HUES6 (cell line): ENCODE data around the gene AKR7A2.

Source experiments
- H3K27ac ChIP-seq: 2 replicates; pipeline ENCODE4 v1.7.0; 2013; ENCODE audit warnings: low read depth, mild to moderate bottlenecking, low read length, inconsistent platforms
- H3K27me3 ChIP-seq: 2 replicates; pipeline ENCODE4 v1.6.1; 2013; ENCODE audit warnings: low read length; ENCODE audit not compliant: control insufficient read depth, insufficient read depth
- H3K36me3 ChIP-seq: 2 replicates; pipeline ENCODE4 v1.6.1; 2013; ENCODE audit warnings: low read length; ENCODE audit not compliant: control insufficient read depth, insufficient read depth
- H3K4me1 ChIP-seq: 2 replicates; pipeline ENCODE4 v1.6.1; 2013; ENCODE audit warnings: low read length; ENCODE audit not compliant: control insufficient read depth, insufficient read depth
- H3K4me3 ChIP-seq: 2 replicates; pipeline ENCODE4 v1.5.1; 2013; ENCODE audit warnings: low read depth, low read length
- H3K9ac ChIP-seq: one replicate; pipeline ENCODE4 v1.6.1; 2013; ENCODE audit warnings: mild to moderate bottlenecking, low read length
- H3K9me3 ChIP-seq: 2 replicates; pipeline ENCODE4 v1.6.1; 2013; ENCODE audit warnings: low read depth, low read length; ENCODE audit not compliant: control insufficient read depth, insufficient read depth

AKR7A2 gene

DNA sequence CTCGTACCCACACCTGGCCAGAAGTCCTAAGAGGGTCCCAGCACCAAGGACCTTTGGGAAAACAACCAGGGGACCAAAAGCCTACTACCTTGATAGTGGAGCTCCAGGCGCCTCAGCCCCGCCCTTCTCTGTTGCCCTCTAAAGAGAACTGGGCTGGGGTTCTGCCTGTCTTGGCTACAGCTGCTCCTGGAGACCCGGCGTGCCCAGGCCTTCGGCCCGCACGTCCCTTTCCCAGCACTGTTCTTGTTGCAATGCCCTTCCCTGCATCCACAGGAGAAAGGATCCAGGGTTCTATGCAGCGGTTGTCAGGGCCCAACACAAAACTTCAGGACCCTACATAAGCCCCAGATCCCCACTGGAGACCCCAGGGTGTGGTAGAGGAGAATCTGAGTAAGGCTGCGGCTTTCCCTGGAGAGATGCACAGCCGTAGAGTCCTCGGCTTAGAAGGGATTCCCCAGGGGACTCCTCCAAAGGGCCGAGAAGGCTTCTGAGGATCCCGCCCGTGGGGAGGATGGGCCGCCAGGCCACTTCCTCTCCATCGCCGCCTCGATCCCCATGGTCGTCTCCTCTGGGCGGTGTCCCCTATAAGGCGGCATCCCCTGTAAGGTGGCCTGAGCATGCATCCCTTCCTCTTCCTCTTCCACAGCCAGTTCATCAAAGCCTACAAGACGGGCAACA lies 12.2 kb upstream of the AKR7A2 start:
- Histone ChIP-seq H3K27me3 (no peaks in the 10 kb centered on the region), H3K4me1 (no peaks in the 10 kb centered on the region), H3K36me3 (peaks cover 67% of the 10 kb centered on the region)

DNA sequence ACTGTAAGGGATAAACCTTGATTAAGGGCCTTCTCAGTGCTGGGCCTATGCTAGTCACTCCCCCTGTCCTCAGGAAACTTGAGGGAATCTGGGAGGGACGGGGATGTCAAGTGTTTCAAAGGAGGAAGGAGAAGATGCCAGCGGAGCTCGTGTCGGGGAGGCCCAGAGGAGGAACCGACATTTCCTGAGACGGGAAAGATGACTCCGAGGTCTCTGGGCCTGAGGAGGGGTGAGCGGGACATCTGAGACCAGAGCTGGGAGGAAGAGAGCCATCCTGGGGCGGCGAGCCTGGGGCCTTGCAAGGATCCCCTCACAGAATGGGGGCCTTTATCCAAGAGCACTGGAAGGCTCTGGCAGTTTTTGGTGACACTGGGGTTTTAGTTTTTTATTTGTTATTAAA lies 10.5 kb upstream of the AKR7A2 start:
- H3K4me3 ChIP-seq, result no peak overlapping the region
- no peaks in the 10 kb centered on the region for H3K27me3 ChIP-seq
- no peak overlapping the region for H3K9ac ChIP-seq
- H3K36me3 ChIP-seq, result peaks cover 65% of the 10 kb centered on the region
- no peaks in the 10 kb centered on the region for H3K9me3 ChIP-seq
- H3K27ac ChIP-seq, result no peak overlapping the region
- H3K4me1 ChIP-seq, result no peaks in the 10 kb centered on the region

More for the DNA sequence above, 12.2 kb upstream of the AKR7A2 start:
- no peak overlapping the region for H3K9ac ChIP-seq
- no peak overlapping the region for H3K4me3 ChIP-seq
- H3K27ac ChIP-seq, result no peak overlapping the region
- H3K9me3 ChIP-seq, result no peaks in the 10 kb centered on the region

DNA sequence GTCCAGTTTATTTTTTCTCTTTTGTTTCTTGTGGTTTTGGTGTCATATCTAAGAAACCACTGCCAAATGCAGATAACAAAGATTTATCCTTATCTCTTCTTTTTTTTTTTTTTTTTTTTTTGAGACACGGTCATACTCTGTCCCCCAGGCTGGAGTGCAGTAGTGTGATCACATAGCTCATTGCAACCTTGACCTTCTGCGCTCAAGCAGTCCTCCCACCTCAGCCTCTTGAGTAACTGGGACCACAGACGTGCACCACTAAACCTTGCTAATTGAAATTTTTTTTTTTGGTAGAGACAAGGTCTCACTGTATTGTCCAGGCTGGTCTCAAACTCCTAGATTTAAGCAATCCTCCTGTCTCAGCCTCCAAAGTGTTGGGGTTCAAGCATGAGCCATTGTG lies 9.1 kb upstream of the AKR7A2 start:
- H3K27me3 ChIP-seq, result no peaks in the 10 kb centered on the region
- peaks cover 52% of the 10 kb centered on the region for H3K36me3 ChIP-seq
- H3K4me3 ChIP-seq, result no peak overlapping the region

DNA sequence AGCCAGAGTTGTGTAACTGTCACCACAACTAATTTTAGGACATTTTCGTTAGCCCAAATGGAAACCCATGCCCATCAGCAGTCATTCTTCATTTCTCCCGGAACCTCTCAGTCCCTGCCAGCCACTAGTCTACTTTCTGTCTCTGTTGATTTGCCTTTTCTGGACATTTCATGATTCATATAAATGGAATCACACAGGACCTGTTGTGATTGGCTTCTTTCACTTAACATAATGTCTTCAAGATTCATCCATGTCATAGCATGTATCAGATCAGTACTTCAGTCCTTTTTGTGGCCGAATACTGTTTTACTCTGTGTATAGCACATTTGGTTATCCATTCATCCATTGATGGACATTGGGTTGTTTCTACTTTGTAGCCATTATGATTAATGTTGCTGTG lies 7.3 kb upstream of the AKR7A2 start:
- peaks cover 4% of the 10 kb centered on the region; the same call in 1 of the 2 replicates for H3K4me1 ChIP-seq
- H3K9me3 ChIP-seq, result no peaks in the 10 kb centered on the region
- H3K4me3 ChIP-seq, result no peak overlapping the region
- no peak overlapping the region for H3K27ac ChIP-seq
- no peaks in the 10 kb centered on the region for H3K27me3 ChIP-seq
- H3K9ac ChIP-seq, result no peak overlapping the region
- peaks cover 34% of the 10 kb centered on the region for H3K36me3 ChIP-seq

More for the DNA sequence above, 9.1 kb upstream of the AKR7A2 start:
- H3K9me3 ChIP-seq, result no peaks in the 10 kb centered on the region
- no peaks in the 10 kb centered on the region for H3K4me1 ChIP-seq
- H3K9ac ChIP-seq, result no peak overlapping the region
- H3K27ac ChIP-seq, result no peak overlapping the region

DNA sequence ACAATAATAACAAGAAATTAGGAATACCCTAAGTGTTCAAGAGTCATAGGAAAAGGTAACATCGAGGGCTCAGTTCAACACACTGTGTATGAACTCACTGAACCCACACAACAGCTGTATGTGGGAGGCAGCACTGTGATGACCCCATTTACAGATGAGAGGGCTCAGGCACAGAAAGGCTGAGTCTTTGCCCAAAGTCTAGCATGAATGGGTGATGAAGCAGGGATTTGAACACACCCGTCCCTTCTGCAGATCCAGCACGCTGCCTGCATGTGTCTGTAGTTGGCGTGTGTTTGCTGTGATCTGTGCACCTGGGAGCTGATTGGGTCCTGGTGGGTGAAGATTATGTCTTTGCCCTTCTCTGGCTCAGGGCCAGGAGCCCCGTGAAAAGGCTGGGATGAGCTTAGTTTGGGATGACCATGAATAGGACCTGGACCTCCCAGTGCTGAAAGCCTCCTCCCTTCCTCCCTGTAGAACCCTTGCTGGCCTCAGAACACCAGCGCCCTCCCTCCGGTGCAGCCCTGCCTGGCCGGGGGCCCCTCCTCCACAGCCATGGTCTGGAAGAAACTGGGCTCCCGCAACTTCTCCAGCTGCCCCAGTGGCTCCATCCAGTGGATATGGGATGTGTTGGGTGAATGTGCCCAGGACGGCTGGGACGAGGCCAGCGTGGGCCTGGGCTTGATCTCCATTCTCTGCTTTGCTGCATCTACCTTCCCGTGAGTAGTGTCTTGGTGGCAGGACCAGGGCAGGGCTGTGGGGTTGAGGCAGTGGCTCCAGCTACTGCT lies 5.4 kb upstream of the AKR7A2 start:
- Histone ChIP-seq H3K9ac (no peak overlapping the region), H3K36me3 (peaks cover 24% of the 10 kb centered on the region), H3K4me1 (peaks cover 11% of the 10 kb centered on the region), H3K27ac (no peak overlapping the region), H3K27me3 (no peaks in the 10 kb centered on the region), H3K9me3 (no peaks in the 10 kb centered on the region), H3K4me3 (no peak overlapping the region)

DNA sequence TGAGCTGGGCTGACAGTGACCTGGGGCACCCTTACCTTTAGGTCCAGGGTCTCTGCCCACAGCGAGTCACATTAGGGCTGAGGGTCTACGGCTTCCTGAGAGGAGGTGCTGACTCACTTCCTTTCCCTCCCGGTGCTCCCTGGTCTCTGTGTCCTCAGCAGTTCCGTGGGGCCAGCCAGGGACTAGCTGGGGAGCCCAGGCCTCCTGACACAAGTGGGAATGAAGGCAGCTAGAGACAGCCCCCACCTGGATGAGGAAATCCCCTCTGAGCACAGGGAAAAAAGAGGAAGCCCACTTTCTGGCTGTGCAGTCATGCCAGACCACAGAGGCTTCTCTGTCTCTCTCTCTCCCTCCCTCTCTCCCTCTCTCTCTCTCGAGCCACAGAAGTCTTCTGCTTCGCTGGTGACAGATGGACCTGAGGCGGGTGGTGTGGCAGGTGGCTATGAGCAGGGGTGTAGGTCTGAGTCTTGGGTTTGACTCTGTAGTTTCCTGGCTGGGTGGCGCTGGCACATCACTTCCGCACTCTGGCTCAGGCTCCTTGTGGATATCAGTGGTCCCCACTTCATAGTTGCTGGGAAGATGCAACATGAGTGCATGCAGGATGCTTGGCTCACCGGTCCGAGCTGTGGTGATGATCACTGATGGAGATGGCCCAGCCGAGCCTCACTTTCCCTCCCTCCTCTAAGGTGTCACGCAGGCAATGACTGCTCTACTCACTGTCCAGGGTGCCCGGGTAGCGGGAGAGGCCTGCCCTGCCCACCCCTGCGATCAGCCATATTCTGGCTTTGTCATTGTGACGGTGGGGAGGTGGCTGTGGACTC lies 3.6 kb upstream of the AKR7A2 start:
- H3K27me3 ChIP-seq, result no peaks in the 10 kb centered on the region
- peaks cover 16% of the 10 kb centered on the region for H3K4me1 ChIP-seq
- no peak overlapping the region for H3K27ac ChIP-seq
- H3K36me3 ChIP-seq, result peaks cover 17% of the 10 kb centered on the region
- H3K4me3 ChIP-seq, result no peak overlapping the region
- H3K9me3 ChIP-seq, result no peaks in the 10 kb centered on the region
- H3K9ac ChIP-seq, result no peak overlapping the region

DNA sequence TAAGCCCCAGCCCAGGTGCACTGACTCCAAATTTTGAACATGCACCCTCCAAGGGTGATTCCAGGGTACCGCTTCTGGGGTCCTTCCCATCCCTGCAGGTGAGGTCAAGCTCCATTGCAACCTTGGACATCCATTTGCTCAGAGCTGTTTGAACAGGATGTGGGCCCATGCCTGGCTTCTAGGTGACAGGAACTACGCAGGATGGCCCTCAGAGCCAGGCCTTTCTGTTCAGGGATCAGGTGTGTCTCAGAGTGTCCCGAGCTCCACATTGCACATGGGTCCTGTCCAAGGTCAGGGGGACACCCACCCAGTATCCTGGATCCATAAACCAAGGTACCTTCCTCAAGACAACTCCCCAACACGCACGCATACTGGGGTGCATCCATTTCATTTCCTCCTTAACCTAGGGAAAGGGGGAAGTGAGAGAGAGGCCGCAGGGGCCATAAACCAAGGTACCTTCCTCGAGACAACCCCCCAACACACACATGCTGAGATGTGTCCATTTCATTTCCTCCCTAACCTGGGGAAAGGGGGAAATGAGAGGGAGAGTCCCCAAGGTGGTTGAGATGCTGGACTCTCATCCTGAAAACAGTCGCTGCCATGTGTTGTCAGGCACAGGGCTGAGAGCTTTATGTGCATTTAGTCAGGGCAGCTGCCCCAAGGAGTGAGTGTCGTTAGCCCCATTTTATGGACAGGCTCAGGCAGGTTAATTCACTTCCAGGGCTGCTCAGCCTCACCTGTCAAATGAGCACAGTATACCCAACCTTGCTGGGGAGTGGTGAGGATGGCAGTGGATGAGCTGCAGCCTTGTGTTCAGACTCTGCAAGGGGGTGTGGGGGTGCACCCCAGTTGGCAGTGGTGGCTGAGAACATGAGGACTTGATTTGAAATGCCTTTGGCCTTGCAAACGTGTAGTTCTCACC lies 2.3 kb upstream of the AKR7A2 start:
- H3K9ac ChIP-seq, result no peak overlapping the region
- H3K27ac ChIP-seq, result no peak overlapping the region
- peaks cover 15% of the 10 kb centered on the region for H3K36me3 ChIP-seq
- no peaks in the 10 kb centered on the region for H3K27me3 ChIP-seq
- H3K4me3 ChIP-seq, result no peak overlapping the region
- H3K9me3 ChIP-seq, result no peaks in the 10 kb centered on the region
- peaks cover 17% of the 10 kb centered on the region for H3K4me1 ChIP-seq

DNA sequence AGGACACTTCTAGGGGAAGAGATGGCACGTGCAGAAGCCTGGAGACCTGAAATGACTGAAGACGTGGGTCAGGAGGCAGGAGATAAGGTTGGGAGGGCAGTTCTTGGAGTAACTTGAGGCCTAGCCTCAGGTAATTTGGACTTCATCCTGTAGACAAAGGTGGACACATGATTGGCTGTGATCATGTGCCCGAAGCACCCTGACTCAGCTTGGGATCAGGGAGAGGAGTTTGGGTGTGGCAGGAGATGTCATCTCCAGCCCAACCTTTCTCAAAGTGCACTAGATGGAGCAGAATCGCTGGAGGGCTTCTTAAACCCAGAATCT lies 1.7 kb upstream of the AKR7A2 start:
- Histone ChIP-seq H3K27ac (no peak overlapping the region), H3K36me3 (peaks cover 13% of the 10 kb centered on the region), H3K4me1 (peaks cover 17% of the 10 kb centered on the region), H3K9ac (no peak overlapping the region), H3K9me3 (no peaks in the 10 kb centered on the region), H3K4me3 (no peak overlapping the region), H3K27me3 (no peaks in the 10 kb centered on the region)

DNA sequence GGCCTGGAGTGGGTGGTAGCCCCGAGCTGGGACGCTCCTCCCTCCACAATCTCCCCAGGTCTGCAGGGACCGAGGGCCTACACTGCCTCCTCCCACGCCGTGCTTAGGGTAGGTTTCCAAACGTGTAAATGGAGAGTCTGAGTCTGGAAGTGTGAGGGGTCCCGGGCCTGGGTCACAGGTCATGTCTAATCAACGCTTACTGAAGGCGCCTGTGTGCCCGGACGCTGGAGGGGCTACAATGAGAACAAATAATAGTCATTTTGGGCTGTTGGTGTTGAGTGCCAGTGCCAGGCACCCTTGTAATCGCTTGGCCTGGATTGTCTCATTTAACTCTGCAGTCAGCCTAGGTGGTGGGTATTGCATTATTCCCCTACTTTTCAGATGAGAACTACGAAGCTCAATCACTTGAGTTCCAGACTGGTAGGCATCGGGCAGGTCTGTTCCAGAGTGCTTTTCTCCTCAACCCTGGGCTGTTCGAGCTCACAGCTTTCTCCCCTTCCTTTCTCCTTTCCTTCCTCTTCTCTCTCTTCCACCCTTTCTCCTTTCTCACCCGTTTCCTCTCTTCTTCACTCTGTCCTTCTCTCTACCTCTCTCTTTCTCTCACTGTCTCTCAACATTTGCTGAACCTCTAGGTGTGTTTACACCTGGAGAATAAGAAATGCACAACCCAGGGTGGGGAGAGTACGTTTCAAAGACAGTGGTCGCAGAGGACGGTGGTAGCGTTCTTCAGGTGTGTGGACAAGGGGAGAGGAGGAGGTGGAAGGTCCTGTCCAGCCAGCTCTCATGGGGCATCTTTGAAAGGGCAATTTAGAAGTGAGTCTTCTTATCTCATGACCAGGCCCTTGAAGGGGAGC lies 1.1 kb upstream of the AKR7A2 start:
- H3K27ac ChIP-seq, result peak overlapping the region; percentile 67; the same call in 1 of the 2 replicates
- peaks cover 17% of the 10 kb centered on the region for H3K4me1 ChIP-seq
- H3K36me3 ChIP-seq, result peaks cover 14% of the 10 kb centered on the region
- H3K9me3 ChIP-seq, result no peaks in the 10 kb centered on the region
- peak overlapping the region; percentile 97 for H3K4me3 ChIP-seq
- no peaks in the 10 kb centered on the region for H3K27me3 ChIP-seq
- H3K9ac ChIP-seq, result peak overlapping the region; percentile 82

DNA sequence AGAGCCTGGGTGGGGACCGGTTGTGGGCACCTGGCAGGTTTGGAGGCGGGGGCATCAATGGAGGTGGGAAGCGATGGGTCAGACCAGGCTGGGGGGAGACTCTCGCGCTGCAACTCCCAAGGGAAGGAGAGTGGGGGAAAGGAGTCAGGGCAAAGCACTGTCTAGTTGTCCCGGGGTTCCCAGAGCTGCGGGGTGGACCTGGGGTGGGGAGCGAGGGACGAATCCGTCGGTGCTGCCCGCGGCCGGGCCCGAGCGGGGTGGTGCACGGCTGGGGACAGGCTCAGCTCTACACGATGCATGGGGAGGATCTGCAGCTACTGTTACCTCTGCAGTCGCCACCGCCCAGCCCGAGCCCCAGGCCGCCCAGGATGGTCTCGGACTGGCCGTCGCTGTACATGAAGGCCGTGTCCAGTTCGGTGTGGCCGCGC lies 427 bp downstream of the AKR7A2 start:
- Histone ChIP-seq H3K27ac (peak overlapping the region; percentile 67; the same call in 1 of the 2 replicates), H3K36me3 (peaks cover 25% of the 10 kb centered on the region), H3K4me1 (peaks cover 17% of the 10 kb centered on the region), H3K9me3 (no peaks in the 10 kb centered on the region), H3K9ac (peak overlapping the region; percentile 94), H3K27me3 (no peaks in the 10 kb centered on the region), H3K4me3 (peak overlapping the region; percentile 97)
